Osteoblast (primary cell): ENCODE results near the gene IKBIP. TPM values are rescaled to one million over a fixed set of nuclear protein-coding genes. Genes with fewer than 3 reads are reported as not detected.
"Not testable (repeated sequence)": the region's sequence is repeated elsewhere in the genome, so short reads cannot be mapped to it uniquely, and the experiment has no call there.

Experiments used
- DNase-seq: peaks from one replicate; pipeline ENCODE4 v3.0.0; 2011; ENCODE audit warnings: low spot score, mixed read lengths; ENCODE audit not compliant: insufficient read length; ENCODE audit errors: missing footprints
- H2AFZ ChIP-seq: 2 replicates; pipeline ENCODE4 v1.6.0; 2011; ENCODE audit warnings: mild to moderate bottlenecking, low read length
- H3K27ac ChIP-seq: 2 replicates; pipeline ENCODE4 v1.5.1; 2011; ENCODE audit warnings: mild to moderate bottlenecking, low read depth, low read length, moderate library complexity
- H3K27me3 ChIP-seq: 2 replicates; pipeline ENCODE4 v1.6.0; 2012; ENCODE audit warnings: mild to moderate bottlenecking, control low read depth, inconsistent platforms, low read length, moderate library complexity; ENCODE audit not compliant: insufficient read depth
- H3K36me3 ChIP-seq: 2 replicates; pipeline ENCODE4 v1.5.1; 2011; ENCODE audit warnings: mild to moderate bottlenecking, low read length, control low read depth, moderate library complexity; ENCODE audit not compliant: insufficient read depth
- H3K4me1 ChIP-seq: 2 replicates; pipeline ENCODE4 v1.5.1; 2011; ENCODE audit warnings: mild to moderate bottlenecking, low read length, control low read depth, moderate library complexity; ENCODE audit not compliant: insufficient read depth
- H3K4me2 ChIP-seq: 2 replicates; pipeline ENCODE4 v1.6.0; 2011; ENCODE audit warnings: mild to moderate bottlenecking, low read length; ENCODE audit not compliant: insufficient read depth
- H3K4me3 ChIP-seq: fragments of 200-600 bp; sonication (generic); 3 replicates; pipeline ENCODE4 v1.5.1; 2012; ENCODE audit warnings: mild to moderate bottlenecking, low read length, inconsistent platforms; ENCODE audit not compliant: insufficient read depth
- H3K79me2 ChIP-seq: 2 replicates; pipeline ENCODE4 v1.6.0; 2012; ENCODE audit warnings: mild to moderate bottlenecking, low read length, control low read depth, inconsistent platforms; ENCODE audit not compliant: insufficient read depth
- H3K9me3 ChIP-seq: 2 replicates; pipeline ENCODE4 v1.5.1; 2011; ENCODE audit warnings: low read depth, low read length, control low read depth
- H4K20me1 ChIP-seq: 2 replicates; pipeline ENCODE4 v1.6.0; 2012; ENCODE audit warnings: mild to moderate bottlenecking, low read length, control low read depth; ENCODE audit not compliant: insufficient read depth
- total RNA-seq: library from RNA; depleted of rRNA; stranded (reverse); fragments of >200 nt; gene quantifications from 2 replicates; pipeline ENCODE4 v1.2.3, GENCODE V29; 2012
- TF ChIP-seq, protein P1 (sequence below): IDR thresholded peaks from 2 replicates; pipeline ENCODE4 v1.5.1; 2011; ENCODE audit warnings: mild to moderate bottlenecking, low read depth, low read length, moderate library complexity; ENCODE audit errors: extremely low read depth

IKBIP gene
- total RNA-seq, 1 donor = 47.4 TPM

- Histone ChIP-seq H3K9me3 (no peaks in the 10 kb centered on the region), H3K4me1 (no peaks in the 10 kb centered on the region), H3K79me2 (no peaks in the 10 kb centered on the region), H3K36me3 (peaks cover 29% of the 10 kb centered on the region), H3K4me3 (no peak overlapping the region), H4K20me1 (no peaks in the 10 kb centered on the region), H3K4me2 (no peak overlapping the region), H2AFZ (no peak overlapping the region), H3K27me3 (no peaks in the 10 kb centered on the region), H3K27ac (no peak overlapping the region)
- no peak for DNase-seq
- TF ChIP-seq, protein P1, sequence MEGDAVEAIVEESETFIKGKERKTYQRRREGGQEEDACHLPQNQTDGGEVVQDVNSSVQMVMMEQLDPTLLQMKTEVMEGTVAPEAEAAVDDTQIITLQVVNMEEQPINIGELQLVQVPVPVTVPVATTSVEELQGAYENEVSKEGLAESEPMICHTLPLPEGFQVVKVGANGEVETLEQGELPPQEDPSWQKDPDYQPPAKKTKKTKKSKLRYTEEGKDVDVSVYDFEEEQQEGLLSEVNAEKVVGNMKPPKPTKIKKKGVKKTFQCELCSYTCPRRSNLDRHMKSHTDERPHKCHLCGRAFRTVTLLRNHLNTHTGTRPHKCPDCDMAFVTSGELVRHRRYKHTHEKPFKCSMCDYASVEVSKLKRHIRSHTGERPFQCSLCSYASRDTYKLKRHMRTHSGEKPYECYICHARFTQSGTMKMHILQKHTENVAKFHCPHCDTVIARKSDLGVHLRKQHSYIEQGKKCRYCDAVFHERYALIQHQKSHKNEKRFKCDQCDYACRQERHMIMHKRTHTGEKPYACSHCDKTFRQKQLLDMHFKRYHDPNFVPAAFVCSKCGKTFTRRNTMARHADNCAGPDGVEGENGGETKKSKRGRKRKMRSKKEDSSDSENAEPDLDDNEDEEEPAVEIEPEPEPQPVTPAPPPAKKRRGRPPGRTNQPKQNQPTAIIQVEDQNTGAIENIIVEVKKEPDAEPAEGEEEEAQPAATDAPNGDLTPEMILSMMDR = peak; percentile 12
Measured at GRCh38 chr12:98606359-98606988, 38.1 kb downstream of the IKBIP start.

DNA sequence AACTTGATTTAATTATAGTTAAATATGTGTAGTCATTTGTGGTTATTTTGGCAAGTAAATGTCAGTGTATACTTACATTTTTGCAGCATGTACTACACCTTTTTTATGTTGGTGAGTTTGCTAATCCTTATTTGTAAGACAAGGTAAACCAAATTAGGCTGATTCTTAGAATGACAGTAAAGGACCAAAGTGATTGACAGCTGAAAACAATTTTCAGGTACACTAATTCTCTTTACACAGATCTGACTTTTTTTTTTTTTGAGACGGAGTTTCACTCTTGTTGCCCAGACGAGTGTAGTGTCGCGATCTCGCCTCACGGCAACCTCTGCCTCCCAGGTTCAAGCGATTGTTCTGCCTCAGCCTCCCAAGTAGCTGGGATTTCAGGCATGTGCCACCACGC is 42.7 kb downstream of the IKBIP start:
- H3K27ac ChIP-seq = no peak overlapping the region
- no peaks in the 10 kb centered on the region for H3K9me3 ChIP-seq
- H3K4me2 ChIP-seq = no peak overlapping the region
- H3K4me3 ChIP-seq = no peak overlapping the region
- H2AFZ ChIP-seq = no peak overlapping the region
- TF ChIP-seq, protein P1 = no peak
- no peaks in the 10 kb centered on the region for H3K4me1 ChIP-seq
- peaks cover 30% of the 10 kb centered on the region for H3K79me2 ChIP-seq
- peaks cover 26% of the 10 kb centered on the region for H4K20me1 ChIP-seq
- no peak for DNase-seq
- peaks cover 72% of the 10 kb centered on the region for H3K36me3 ChIP-seq
- H3K27me3 ChIP-seq = no peaks in the 10 kb centered on the region

GRCh38 chr12:98597313-98597712 is 47.3 kb downstream of the IKBIP start:
- not testable (repeated sequence) for H3K9me3 ChIP-seq, DNase-seq, H3K27me3 ChIP-seq, H3K4me3 ChIP-seq, H3K27ac ChIP-seq, H2AFZ ChIP-seq, H3K4me2 ChIP-seq
- peaks cover 15% of the 10 kb centered on the region for H3K4me1 ChIP-seq
- H3K36me3 ChIP-seq = peaks cover 68% of the 10 kb centered on the region
- H3K79me2 ChIP-seq = peaks cover 64% of the 10 kb centered on the region
- H4K20me1 ChIP-seq = peaks cover 58% of the 10 kb centered on the region

GRCh38 chr12:98595243-98595988 is 49.2 kb downstream of the IKBIP start:
- H3K79me2 ChIP-seq = peaks cover 59% of the 10 kb centered on the region
- H3K36me3 ChIP-seq = peaks cover 49% of the 10 kb centered on the region
- H3K4me3 ChIP-seq = peak overlapping the region; percentile 100
- no peaks in the 10 kb centered on the region for H3K9me3 ChIP-seq
- H3K4me1 ChIP-seq = peaks cover 15% of the 10 kb centered on the region
- H3K4me2 ChIP-seq = peak overlapping the region; percentile 94
- H2AFZ ChIP-seq = no peak overlapping the region
- no peak for DNase-seq
- TF ChIP-seq, protein P1 = no peak
- peak overlapping the region; percentile 95 for H3K27ac ChIP-seq
- H3K27me3 ChIP-seq = no peaks in the 10 kb centered on the region
- H4K20me1 ChIP-seq = peaks cover 51% of the 10 kb centered on the region
